ENCODE measurements around the gene USH2A.

DNA sequence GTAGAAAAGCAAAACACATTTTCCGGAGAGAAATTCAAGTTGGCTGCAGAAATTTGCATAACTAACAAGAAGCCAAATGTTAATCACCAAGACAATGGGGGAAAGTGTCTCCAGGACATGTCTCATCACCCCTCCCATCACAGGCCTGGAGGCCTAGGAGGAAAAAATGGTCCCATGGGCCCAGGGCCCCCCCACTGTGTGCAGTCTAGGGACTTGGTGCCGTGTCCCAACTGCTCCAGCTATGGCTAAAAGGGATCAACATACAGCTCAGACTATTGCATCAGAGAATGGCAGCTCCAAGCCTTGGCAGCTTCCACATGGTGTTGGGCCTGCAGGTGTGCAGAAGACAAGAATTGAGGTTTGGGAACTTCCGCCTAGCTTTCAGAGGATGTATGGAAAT lies 138.2 kb downstream of the USH2A start:
- no peak for TF ChIP-seq EZH2 (IDR thresholded peaks at IDR 0.05; ENCODE audit: borderline replicate concordance, low read depth, low read length, poor library complexity, severe bottlenecking)
- TF ChIP-seq, protein P1, sequence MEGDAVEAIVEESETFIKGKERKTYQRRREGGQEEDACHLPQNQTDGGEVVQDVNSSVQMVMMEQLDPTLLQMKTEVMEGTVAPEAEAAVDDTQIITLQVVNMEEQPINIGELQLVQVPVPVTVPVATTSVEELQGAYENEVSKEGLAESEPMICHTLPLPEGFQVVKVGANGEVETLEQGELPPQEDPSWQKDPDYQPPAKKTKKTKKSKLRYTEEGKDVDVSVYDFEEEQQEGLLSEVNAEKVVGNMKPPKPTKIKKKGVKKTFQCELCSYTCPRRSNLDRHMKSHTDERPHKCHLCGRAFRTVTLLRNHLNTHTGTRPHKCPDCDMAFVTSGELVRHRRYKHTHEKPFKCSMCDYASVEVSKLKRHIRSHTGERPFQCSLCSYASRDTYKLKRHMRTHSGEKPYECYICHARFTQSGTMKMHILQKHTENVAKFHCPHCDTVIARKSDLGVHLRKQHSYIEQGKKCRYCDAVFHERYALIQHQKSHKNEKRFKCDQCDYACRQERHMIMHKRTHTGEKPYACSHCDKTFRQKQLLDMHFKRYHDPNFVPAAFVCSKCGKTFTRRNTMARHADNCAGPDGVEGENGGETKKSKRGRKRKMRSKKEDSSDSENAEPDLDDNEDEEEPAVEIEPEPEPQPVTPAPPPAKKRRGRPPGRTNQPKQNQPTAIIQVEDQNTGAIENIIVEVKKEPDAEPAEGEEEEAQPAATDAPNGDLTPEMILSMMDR (conservative IDR thresholded peaks at IDR 0.05; ENCODE audit: low read depth, low read length), result no peak

All from A673 (cell line).